HPDE6-E6E7 (cell line): ENCODE measurements around the gene CA14.
A peak's percentile ranks its signal among the peaks of the same experiment; 100 is the strongest.
"Not testable (repeated sequence)": the region's sequence is repeated elsewhere in the genome, so short reads cannot be mapped to it uniquely, and the experiment has no call there.

ENCODE experiments used
- DNase-seq: peaks from one replicate; pipeline ENCODE4 v3.0.0; 2011; ENCODE audit warnings: missing footprints; ENCODE audit errors: extremely low spot score

Gene CA14

GRCh38 chr1:150280138-150280707, 22.6 kb downstream of the CA14 start:
- DNase-seq = no peak

GRCh38 chr1:150281221-150281757, 23.7 kb downstream of the CA14 start:
- no peak for DNase-seq

- DNase-seq = peak; percentile 99
These were observed 24.4 kb downstream of the CA14 start, which contains the start of gene CIART for GRCh38 chr1:150281758-150282557. Gene CIART, plus strand, starts transcription at chr1:150282554. Its CDS starts 714 bp downstream, at chr1:150283268.

GRCh38 chr1:150282558-150282958, 25.0 kb downstream of the CA14 start:
- DNase-seq = no peak

GRCh38 chr1:150283260-150283659, 25.7 kb downstream of the CA14 start:
- no peak for DNase-seq

GRCh38 chr1:150288382-150288781, 30.8 kb downstream of the CA14 start:
- no peak for DNase-seq

- no peak for DNase-seq
These were observed 31.2 kb downstream of the CA14 start for GRCh38 chr1:150288822-150289221.

GRCh38 chr1:150293433-150294253, 36.1 kb downstream of the CA14 start, which contains the start of gene MRPS21:
Gene MRPS21, plus strand, starts transcription at chr1:150293861. Its CDS starts 506 bp downstream, at chr1:150294367.
- DNase-seq = peak; percentile 80

GRCh38 chr1:150295476-150295875, 37.9 kb downstream of the CA14 start:
- DNase-seq = no peak

GRCh38 chr1:150299716-150300115, 42.1 kb downstream of the CA14 start:
- DNase-seq = no peak

- DNase-seq = no peak
These were observed 44.8 kb downstream of the CA14 start for GRCh38 chr1:150302338-150302737.

GRCh38 chr1:150302902-150303301, 45.3 kb downstream of the CA14 start:
- DNase-seq = no peak

- not testable (repeated sequence) for DNase-seq
These were observed 51.0 kb downstream of the CA14 start for GRCh38 chr1:150308585-150308984.

- no peak for DNase-seq
These were observed 52.4 kb downstream of the CA14 start for GRCh38 chr1:150309758-150310508.

- DNase-seq = no peak
These were observed 54.2 kb downstream of the CA14 start for GRCh38 chr1:150311762-150312161.
